Measurements from ENCODE around the gene METRNL.

The METRNL gene

DNA sequence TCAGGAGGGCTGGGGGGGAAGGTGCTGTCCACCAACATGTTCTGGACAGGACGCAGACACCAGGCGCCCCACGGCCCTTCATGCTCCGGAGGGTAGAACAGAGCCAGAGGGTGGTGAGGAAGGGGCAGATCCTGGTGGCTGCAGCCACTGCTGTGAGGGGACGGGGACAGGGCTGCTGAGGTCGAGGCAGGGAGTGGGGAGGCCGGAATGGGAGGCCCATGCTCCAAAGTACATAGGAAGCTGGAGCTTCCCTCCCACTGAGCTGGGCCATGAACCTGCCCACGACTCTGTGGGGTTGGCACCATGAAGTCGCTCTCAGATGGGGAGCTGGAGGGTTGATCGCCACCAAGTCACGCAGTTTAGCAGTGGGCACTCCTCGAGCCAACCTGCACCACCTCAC is 8.0 kb upstream of the METRNL start:
- TF ChIP-seq, protein P1, sequence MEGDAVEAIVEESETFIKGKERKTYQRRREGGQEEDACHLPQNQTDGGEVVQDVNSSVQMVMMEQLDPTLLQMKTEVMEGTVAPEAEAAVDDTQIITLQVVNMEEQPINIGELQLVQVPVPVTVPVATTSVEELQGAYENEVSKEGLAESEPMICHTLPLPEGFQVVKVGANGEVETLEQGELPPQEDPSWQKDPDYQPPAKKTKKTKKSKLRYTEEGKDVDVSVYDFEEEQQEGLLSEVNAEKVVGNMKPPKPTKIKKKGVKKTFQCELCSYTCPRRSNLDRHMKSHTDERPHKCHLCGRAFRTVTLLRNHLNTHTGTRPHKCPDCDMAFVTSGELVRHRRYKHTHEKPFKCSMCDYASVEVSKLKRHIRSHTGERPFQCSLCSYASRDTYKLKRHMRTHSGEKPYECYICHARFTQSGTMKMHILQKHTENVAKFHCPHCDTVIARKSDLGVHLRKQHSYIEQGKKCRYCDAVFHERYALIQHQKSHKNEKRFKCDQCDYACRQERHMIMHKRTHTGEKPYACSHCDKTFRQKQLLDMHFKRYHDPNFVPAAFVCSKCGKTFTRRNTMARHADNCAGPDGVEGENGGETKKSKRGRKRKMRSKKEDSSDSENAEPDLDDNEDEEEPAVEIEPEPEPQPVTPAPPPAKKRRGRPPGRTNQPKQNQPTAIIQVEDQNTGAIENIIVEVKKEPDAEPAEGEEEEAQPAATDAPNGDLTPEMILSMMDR (IDR thresholded peaks at IDR 0.05; ENCODE audit: extremely low read depth, missing control alignments) = no peak
- DNase-seq (ENCODE audit: low spot score) = no peak

DNA sequence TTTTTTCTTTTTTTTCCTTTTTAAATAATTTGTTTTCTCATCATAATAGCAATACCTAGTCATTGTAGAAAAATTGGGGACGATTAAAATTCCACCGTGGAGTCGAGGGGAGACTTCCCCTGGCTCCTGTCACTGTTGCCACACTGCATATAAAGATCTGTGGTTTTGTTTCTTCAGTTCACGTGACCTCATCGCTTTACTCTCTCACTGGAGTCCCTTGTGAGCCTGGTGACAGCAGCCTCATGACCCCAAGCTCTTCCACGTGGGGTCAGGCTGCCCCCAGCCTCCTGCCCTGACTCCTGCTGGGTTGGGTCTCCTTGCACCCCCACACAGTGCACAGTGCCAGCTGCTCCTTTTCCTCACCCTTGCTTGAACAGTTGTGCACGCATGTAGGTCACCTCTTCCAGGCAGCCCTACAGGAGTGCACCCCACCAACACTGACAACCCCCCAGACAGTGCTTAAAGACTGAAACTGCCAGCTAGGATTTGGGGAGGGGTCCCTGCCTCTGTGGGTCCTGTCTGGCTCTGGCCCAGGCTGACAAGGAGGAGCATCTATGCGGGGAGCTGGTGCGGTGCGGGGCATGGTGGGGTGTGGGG is 7.3 kb upstream of the METRNL start:
- no peak for DNase-seq (ENCODE audit: low spot score)
- TF ChIP-seq, protein P1 (IDR thresholded peaks at IDR 0.05; ENCODE audit: extremely low read depth, missing control alignments) = no peak

GRCh38 chr17:83072600-83073358 is 6.6 kb upstream of the METRNL start:
- no peak for DNase-seq (ENCODE audit: low spot score)
- TF ChIP-seq, protein P1 (IDR thresholded peaks at IDR 0.05; ENCODE audit: extremely low read depth, missing control alignments) = no peak

- TF ChIP-seq, protein P1 (IDR thresholded peaks at IDR 0.05; ENCODE audit: extremely low read depth, missing control alignments) = no peak
- no peak for DNase-seq (ENCODE audit: low spot score)
Observed at GRCh38 chr17:83073389-83074063, 5.9 kb upstream of the METRNL start.

- no peak for DNase-seq (ENCODE audit: low spot score)
- TF ChIP-seq, protein P1 (IDR thresholded peaks at IDR 0.05; ENCODE audit: extremely low read depth, missing control alignments) = no peak
Observed at GRCh38 chr17:83074486-83075223, 4.8 kb upstream of the METRNL start.

DNA sequence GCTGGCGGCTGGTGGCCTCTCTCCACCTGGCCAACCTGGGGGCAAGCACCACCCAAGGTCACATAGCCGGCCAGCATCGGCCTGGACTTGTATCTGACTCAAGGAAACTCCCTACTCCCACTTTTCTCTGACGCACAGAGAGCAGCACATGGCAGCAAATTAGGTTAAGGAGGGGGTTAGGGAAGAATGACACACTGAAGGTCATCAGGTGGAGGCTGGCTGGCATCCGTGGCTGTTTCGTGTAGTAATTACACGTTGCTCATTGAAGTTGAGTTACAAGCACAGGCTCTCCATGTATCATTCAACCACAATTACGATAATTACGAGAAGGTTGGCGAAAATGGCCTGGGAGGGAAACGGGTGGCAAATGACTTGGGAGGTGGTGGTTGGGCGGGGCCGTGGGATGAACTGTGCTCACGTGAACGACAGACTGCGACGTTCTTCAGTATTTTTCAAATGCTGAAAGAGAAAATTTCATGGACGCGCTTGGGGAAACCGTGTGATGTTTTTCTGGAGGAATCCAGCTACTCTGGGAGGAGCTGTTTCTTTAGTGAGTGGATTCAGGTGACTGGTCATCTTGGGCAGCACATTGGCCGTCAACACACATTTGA is 4.0 kb upstream of the METRNL start:
- no peak for DNase-seq (ENCODE audit: low spot score)
- TF ChIP-seq, protein P1 (IDR thresholded peaks at IDR 0.05; ENCODE audit: extremely low read depth, missing control alignments) = no peak
